Measurements from ENCODE around the gene MAN1A1. TPM values are rescaled to one million over a fixed set of nuclear protein-coding genes. Genes with fewer than 3 reads are reported as not detected.

MAN1A1 gene
- total RNA-seq, 1 donor from 2014 or later, result 23.4 TPM

DNA sequence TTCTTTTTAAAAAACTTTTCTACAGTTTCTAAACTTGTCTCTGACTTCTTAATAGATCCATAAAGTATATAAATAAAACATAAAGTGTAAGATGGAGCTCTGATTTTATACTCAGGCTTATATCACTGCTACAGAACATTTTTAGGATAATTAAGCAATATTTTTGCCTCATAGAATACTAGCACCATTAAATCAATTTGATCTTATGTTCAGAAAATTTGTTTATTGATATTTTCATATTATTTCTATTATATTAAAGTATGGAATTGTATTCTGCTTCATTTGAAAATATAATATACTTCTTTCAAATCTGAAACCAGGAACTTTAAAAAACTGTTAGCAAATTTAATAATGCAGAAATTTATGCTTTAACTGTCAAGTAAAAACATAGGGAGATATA is 106.5 kb downstream of the MAN1A1 start:
- H3K4me3 ChIP-seq (ENCODE audit: low read depth, low read length), result no peak overlapping the region

GRCh38 chr6:119241540-119242309 is 107.8 kb downstream of the MAN1A1 start:
- DNase-seq (ENCODE audit: low read depth), result no peak
- TF ChIP-seq CTCF (conservative IDR thresholded peaks at IDR 0.05; ENCODE audit: low read depth, low read length), result no peak
- no peak overlapping the region for H3K4me3 ChIP-seq (ENCODE audit: low read depth, low read length)

More for the DNA sequence above, 106.5 kb downstream of the MAN1A1 start:
- no peak for TF ChIP-seq CTCF (conservative IDR thresholded peaks at IDR 0.05; ENCODE audit: low read depth, low read length)
- DNase-seq (ENCODE audit: low read depth), result no peak

- no peak overlapping the region for H3K4me3 ChIP-seq (ENCODE audit: low read depth, low read length)
- TF ChIP-seq CTCF (conservative IDR thresholded peaks at IDR 0.05; ENCODE audit: low read depth, low read length), result no peak
- peak; percentile 48 for DNase-seq (ENCODE audit: low read depth)
Observed at GRCh38 chr6:119241111-119241465, 108.5 kb downstream of the MAN1A1 start.

- no peak overlapping the region for H3K4me3 ChIP-seq (ENCODE audit: low read depth, low read length)
- peak; percentile 48 for DNase-seq (ENCODE audit: low read depth)
- no peak for TF ChIP-seq CTCF (conservative IDR thresholded peaks at IDR 0.05; ENCODE audit: low read depth, low read length)
Observed at GRCh38 chr6:119240257-119241110, 109.1 kb downstream of the MAN1A1 start.

DNA sequence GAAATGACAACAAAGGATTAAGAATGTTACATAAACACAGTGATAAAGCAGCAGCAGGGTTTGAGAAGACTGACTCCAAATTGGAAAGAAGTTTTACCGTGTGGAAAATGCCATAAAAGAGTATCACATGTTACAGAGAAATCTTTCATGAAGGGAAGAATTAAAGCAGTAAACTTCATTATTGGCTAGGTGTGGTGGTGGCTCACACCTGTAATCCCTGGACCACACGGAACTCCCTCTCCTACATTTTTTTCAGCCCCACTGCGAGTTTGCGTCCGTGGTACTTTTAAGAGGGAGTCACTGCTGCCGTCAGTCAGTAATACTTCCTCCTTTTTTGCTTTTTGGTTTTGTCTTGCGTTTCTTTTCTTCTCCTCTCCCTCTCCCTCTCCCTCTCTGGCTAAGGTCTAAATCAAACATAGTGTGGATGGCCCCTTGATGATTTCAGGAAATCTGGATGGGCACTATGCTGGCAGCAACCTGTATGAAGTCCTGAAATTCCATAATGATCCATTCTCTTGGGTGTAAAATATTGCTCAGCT is 112.3 kb downstream of the MAN1A1 start:
- TF ChIP-seq CTCF (conservative IDR thresholded peaks at IDR 0.05; ENCODE audit: low read depth, low read length), result no peak
- no peak overlapping the region for H3K4me3 ChIP-seq (ENCODE audit: low read depth, low read length)
- no peak for DNase-seq (ENCODE audit: low read depth)

- DNase-seq (ENCODE audit: low read depth), result no peak
- TF ChIP-seq CTCF (conservative IDR thresholded peaks at IDR 0.05; ENCODE audit: low read depth, low read length), result no peak
- H3K4me3 ChIP-seq (ENCODE audit: low read depth, low read length), result no peak overlapping the region
Observed at GRCh38 chr6:119234941-119235340, 114.6 kb downstream of the MAN1A1 start.

All from epithelial cell of proximal tubule (primary cell).